Stimulated activated CD8-positive, alpha-beta memory T cell treated with anti-CD3 and anti-CD28 coated beads, Interleukin-15, amount 100 ng/mL, for 48 hours (primary cell): ENCODE data around the gene TUB.

Experiments
- DNase-seq, 2 donors: peaks; one replicate each; pipeline ENCODE4 v3.0.0-alpha.2; 2020; ENCODE audit warnings: low read depth in 2 of 2

Gene TUB

GRCh38 chr11:8045839-8046238 is 35.2 kb upstream of the TUB start:
- no peak for DNase-seq

- DNase-seq: no peak
Observed at GRCh38 chr11:8047382-8047781, 33.6 kb upstream of the TUB start.

DNA sequence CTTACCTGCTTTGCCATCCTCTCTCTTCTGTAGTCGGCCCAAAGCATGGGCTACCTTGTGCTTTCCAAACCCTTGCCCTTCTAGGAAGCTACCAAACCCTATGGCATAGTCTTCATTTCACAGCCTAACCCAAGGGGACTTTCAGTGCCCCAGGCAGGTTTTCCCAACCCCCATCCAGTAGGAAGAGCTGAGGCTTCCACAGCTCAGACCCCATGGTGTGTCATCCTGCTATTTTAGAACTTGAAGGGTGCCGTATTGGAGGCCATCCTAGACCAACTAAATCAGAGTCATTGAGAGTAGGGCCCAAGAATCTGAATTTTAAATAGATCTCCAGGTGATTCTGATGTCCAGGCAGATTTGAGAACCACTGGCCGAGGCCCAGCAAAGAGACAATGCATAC is 31.9 kb upstream of the TUB start:
- DNase-seq: no peak

DNA sequence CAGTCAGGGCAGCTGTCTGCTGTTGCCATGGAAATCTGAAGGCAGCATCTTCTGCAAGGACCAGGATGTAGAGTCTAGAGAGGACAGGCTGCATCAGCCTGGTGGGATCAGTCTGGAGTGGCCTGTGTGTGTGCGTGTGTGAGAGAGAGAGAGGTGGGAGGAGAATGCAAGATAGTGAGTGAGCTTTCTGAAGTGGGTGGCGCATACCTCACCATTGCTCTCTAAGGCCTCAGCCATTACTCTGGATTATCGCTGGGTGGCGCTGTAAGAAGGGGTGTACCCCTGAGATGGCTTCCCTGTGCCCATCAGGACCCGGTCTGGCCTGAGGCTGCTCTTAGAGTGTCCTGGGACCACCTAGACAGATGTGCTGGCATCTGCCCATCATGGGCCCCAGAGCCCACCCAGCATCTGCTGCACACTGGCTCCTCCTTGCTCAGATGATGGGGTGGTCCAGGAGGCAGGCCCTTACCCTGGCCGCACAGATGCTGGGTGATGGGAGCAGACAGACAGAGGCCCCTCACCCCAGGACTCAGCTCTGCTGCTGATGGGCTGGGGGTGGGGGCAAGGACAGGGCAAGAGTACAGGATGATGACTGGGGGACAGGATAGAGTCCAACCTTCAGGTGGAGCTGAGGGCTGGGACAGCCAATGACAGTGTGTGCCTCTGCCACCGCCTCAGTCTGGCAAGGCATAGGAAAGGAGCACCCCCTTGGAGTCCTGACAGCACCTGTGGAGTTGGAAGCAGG is 25.7 kb upstream of the TUB start:
- DNase-seq: no peak

GRCh38 chr11:8055836-8056526 is 25.0 kb upstream of the TUB start:
- no peak for DNase-seq

DNA sequence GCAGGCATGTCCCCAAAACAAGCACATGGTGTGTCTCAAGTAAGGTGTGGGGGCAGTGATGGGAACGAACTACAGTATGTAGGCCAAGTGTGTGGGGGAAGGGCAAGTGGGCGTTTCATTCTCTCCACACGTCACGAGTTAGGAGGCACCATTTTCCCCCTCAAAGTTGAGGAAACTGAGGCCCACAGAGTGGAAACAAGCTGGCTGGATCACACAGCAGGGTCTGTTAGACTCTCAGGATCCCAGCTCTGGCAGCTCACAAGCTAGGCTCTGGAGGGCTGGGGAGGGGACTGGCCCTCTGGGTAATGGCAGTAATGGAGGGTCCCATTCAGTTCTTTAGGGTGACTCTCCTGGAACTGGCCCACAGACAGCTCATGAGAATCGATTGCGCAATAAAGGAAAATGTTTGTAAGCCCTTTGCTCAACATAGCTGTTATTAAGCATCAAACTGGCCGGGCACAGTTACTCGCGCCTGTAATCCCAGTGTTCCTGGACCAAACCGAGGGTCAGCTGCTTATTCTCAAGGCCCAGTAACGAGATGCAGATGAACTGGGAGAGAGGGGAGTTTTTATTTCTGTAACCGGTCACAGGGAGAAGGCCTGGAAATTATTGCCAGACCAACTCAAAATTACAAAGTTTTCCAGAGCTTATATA is 24.1 kb upstream of the TUB start:
- DNase-seq: no peak

DNA sequence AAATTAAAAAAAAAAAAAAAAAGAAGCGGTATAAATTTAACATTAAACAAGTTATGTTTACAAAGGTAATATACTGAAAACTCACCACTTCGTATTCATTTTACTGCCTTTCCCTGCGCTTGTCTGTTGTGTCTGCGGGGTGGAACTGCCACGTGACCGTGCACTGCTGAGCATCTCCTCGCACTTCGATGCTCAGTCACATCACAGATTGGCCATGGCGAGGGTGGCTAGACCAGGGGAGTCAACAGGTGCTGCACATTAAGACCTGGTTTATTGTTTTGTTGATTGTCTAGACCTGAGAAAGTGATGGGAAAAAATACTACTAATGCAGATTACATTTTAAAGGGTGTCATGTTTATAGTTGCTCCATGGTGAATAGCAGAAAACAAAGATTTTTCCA is 22.8 kb upstream of the TUB start:
- no peak for DNase-seq

- no peak for DNase-seq
Observed at GRCh38 chr11:8059030-8059429, 22.0 kb upstream of the TUB start.

- DNase-seq: no peak
Observed at GRCh38 chr11:8059571-8060011, 21.4 kb upstream of the TUB start.

GRCh38 chr11:8060146-8060719 is 20.8 kb upstream of the TUB start:
- no peak for DNase-seq

GRCh38 chr11:8060801-8061554 is 20.0 kb upstream of the TUB start:
- no peak for DNase-seq

GRCh38 chr11:8061555-8062428 is 19.2 kb upstream of the TUB start:
- no peak for DNase-seq

DNA sequence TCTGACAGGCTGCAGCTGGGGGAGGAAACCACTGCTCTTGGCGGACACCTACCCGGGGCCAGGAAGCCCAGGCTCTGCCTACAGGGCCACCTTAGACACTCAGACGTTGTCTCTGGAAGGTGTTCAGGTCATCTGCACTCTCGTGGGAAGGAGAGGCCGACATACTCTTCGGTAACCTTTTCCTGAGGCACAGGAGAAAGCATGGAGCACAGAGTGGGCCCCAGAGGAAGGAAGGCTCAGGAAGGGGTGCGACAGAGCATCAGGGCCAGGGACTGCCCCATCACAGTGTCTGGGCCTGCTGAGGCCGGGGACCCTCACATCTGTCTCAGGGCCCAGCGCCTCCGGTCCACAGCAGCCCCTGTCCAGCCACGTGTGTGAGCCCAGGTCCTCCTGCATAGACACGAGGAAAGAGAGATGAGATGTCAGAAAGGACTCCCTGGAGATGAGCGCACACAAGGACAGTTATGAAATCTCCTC is 18.2 kb upstream of the TUB start:
- DNase-seq: no peak

GRCh38 chr11:8063324-8063723 is 17.7 kb upstream of the TUB start:
- DNase-seq: no peak

- no peak for DNase-seq
Observed at GRCh38 chr11:8065031-8065430, 16.0 kb upstream of the TUB start.

- no peak for DNase-seq
Observed at GRCh38 chr11:8066036-8066910, 14.7 kb upstream of the TUB start.

GRCh38 chr11:8066911-8067455 is 14.0 kb upstream of the TUB start:
- no peak for DNase-seq

DNA sequence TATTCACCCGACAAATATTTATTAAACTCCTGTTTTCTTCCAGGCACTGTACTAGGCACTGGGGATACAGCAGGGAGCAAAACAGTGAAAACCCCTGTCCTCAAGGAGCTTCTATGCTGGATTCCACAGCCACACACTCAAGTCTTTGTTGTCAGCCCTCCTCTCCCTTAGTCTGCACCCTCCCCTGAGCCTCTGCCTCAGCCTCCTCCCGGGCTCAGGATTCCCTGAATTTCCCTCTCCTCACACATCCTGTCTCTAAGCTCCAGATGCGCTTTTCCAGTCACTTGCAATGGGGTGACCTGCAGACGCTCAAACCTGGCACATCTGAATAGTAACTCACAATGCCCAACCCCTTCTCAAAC is 13.5 kb upstream of the TUB start:
- DNase-seq: no peak

GRCh38 chr11:8067929-8068575 is 13.0 kb upstream of the TUB start:
- no peak for DNase-seq
